Measurements from ENCODE around the gene EGFLAM.

Gene EGFLAM

DNA sequence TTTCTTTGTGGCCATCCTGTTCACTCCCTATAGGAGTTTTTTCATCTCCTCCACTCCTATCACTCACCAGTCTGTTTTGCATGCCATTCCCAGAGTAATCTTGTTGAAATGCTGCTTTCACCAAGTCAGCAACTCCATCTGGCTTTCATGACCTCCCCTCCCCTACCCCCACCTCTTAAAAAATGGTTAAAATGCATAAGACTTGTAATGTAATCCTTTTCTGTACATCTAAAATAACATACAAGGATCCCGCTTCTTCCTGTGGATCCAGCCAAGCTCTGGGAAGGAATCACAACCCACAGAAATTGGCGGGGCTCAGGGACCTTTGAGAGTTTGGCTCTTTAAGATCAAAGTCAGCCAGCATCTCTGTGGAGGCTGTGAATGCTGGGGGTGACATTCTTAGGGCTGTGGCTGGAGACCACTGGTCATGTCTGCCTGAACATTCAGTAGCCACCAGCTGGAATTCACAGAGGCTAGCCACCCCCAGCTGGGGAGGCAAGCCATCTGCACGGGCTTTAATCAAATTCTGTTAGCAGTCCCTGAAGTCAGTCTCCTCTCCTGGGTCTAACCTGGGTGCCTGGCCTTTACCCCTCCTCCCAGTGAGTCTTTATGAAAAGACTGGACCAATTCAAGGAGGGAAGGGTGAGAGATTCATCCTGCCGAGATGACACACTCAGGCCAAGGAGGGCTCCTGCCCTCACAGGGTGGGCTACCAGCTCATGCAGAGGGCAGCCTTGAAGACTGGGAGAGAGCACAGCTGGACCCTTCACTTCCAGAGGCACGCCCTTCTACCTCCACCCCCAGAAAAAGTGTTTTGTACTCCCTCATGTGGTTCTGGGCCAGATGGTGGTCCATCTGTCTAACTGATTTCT, 165.2 kb downstream of the EGFLAM start:
- no peak for DNase-seq

DNA sequence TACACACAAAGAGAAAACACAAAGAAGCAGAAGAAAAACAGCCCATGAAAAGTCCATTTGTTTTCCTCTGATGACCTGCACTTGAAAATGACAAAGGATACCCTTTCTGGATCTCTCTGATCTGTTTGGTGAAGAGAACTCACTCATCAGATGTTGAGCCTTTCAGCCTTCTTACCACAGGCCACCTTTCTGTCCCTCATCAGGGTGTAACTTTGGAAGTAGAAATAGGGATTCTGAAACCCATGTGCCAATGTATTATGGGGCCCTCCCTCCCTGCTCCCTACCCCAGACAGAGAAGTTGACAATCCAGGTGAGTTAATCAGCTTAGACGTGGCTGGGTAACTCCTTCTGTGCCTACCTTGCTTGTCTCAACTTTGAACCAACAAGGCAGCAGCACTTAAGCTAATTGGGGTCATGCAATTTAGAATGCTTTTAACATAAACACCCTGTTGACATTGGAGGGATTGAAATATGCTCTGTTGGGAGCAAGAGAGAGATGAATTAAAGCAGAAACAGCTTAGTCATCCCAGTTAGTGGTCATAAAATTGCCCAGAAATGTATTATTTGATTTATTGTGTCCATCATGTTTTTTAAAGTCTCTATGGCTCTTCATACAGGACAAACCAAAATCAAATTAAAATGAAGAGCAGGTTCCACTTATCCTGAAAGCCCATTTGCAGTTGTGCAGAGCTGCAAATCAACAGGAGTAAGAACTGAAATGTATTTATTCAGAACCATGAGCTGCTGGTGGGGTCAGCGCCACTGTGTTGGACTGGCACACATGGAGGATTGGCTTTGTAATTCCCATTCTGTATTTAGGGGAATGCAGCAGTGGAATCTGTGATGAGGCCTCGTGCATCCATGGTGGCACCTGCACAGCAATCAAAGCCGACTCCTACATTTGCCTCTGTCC, 166.0 kb downstream of the EGFLAM start:
- peak in 1 of 2 experiments; percentile 32 for DNase-seq

DNA sequence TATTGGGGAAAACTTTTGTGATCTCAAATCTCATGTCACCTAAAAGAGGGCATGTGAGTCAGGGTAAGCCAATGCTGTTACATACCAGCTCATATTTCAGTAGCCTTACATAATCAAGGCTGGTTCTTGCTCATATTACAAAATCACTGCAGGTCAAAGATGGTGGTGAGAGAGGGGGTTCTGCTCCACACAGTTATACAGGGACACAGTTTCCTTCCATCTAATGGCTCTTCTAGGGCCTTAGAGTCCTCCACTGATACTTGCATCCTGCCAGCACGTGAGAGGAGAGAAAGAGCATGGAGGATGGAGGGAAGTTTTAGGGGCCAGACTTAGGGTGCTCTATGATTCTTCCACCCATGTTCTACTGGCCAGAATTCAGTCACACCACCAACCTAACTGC, 168.1 kb downstream of the EGFLAM start:
- DNase-seq, result no peak

DNA sequence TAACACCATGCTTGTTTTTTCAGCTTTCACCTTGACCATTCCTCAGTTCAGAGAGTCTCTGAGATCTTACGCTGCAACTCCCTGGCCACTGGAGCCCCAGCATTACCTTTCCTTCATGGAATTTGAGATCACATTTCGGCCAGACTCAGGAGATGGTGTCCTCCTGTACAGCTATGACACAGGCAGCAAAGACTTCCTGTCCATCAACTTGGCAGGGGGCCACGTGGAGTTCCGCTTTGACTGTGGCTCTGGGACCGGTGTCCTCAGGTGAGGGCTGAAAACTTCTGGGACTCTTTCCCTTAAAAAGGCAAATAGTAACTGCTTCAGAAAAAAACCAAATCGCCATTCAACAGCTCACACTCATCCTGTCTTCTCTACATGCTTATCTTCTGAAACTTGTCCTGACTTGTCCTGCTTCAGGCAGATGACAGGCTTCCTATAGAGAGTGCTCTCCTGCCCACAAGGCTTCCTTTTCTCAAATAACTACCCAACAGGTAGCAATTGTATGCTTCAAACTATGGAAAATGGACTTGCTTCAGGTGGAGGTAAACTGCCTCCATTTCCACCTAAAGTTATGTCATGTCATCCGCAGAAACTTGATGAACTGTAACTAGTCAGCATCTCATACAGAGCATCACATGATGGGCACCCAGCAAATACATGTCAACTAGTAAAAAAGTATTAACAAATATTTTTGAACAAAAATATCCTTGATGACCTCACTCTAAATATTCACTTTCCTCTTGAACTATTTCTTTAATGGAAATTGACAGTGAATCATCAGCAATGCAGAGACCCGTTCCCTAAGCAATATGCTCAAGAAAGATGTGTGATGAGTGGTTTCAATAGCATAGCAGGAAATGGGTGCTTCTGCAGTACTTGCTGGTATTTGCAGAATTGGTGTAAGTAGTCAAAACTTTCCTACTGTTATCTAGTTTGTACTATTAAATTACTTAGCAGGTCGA, 168.9 kb downstream of the EGFLAM start:
- DNase-seq, result no peak

DNA sequence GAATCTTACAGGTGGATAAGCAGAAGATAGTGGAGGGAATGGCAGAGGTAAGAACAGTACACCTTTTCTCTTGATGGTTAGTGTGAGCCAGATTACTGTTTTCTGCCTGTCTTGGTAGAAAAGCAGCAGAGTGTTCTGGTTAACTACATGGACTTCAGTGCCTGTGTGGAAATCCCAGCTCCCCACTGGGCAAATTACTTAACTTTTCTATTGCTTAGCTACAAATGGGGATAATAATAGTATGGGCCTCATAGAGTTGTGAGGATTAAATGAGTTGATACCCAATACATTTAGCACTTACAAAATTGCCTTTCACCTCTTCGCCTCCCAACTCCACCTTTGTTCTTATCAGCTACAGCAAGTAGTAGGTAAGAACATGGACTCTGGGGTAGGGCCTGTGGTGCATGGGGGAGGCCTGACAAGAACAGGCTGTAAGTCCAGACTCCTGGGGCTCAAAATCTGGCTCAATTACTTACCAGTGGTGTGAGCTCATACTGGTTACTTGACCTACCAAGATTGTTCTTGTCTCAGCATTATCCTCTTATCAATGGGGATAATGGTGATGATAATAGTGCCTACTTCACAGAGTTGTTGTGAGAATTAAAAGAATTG, 173.0 kb downstream of the EGFLAM start:
- DNase-seq, result no peak

DNA sequence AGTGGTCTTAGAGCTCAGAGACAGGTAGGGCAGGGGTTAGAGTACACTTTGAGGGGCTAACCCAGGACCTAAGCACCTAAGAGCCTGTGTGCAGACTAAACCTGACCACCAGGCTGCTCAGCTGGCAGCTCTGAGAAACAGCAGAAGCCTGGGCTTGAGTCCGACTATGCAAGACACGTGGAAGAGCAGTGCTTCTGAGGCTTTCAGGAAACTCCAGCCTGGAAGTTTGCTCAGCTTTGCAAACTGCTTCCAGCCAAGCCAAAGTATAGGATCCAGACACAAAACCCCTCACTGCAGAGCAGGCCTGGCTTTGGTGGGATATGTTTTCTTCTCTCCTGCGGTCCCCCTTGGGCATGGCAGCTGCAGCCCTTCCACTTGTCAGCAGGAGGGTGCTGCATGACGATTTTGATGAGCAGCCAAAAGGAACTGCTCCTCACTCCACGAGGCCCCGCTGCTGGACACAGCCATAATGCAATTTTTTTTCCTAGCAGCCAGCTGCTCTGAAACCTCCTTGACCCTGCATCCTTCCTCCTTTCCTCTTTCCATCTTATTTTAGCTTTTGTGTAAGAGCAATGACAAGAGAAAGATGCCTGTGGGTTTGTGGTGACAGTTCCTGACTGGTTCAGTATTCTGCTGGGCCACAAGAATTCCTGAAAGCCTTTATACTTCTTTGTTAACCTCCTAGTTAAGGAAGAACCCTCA, 175.0 kb downstream of the EGFLAM start:
- no peak for DNase-seq

DNA sequence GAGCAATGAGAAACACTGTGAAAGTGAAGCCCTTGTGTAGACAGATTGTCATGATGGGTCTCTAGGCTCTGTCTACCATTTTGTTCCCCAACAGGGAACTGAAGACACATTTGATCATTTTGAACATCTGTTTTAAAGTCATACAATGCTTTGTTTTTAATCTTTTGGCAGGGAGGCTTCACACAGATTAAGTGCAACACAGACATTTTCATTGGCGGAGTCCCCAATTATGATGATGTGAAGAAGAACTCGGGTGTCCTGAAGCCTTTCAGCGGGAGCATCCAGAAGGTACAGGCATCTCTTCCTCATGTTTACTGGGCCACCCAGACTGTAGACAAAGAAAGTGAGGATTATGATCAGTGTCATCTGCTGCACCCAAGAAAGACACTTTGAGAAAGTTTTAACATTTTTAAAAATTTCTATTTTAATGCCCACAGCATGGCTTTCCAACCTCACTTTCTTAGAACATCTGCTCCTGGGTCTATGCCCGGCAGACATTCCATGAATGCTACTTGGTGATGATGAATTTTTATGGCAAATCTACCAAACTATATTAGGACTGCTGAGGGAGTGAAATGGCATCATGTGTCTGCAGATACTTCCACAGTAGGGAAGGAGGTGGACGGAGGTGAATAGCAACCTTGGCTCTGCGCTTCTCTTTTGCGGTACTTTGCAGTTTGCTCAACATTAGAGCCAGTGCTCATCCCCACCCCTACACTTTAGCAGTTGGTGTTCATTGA, 176.8 kb downstream of the EGFLAM start:
- no peak for DNase-seq

DNA sequence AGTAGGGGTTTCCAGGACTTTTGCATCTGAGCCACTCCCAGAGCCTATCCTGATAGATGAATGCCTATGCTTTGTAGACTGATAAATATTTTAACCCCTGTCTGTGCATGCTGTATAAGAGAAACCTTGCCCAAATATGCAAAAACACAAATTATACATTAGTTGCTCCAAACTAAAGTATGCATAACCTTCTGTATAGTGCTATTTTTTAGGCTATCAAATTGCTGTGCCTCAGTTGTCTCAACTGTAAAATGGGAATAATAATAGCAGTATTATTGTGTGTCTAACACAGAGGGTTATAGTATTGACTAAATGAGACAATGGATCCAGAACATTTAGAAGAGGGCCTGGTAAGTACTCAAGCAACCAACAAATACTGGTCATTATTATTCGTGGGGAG, 180.4 kb downstream of the EGFLAM start:
- DNase-seq, result no peak

DNA sequence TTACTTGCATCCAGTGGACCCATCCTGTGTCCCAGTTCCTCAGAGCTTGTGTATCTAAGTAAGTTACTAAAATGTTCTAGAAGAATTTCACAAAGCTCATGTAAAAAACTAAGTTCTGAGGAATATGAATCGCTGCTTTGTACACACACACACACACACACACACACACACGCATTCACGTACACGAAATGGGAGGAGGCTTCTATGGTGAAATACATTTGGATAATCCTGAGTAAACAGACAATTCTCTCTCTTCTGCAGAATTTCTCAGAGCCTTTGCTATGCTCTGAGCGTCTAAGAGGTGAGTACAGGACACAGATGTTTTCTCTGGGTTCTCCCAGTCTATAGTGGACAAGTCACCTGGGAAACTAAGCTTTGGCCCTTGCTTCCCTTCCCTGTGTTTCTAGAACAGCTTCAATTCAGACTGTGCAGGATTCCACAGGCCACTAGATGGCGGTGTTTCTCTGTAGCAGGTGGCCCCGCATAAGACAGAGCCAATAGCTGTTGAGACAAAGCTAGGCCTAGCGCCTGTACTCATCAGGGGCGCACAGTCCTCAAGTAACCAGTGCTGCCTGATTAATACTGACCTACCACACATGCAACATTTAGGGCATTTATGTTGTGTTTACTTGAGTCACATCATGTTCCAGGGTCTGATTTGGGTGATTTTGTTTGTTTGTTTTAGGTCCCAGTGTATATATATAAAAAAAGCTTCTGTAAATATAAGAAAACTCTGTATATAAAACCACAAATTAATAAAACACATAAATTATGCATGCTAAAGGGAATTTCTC, 183.3 kb downstream of the EGFLAM start:
- peak; percentile 96 to 97 for DNase-seq

DNA sequence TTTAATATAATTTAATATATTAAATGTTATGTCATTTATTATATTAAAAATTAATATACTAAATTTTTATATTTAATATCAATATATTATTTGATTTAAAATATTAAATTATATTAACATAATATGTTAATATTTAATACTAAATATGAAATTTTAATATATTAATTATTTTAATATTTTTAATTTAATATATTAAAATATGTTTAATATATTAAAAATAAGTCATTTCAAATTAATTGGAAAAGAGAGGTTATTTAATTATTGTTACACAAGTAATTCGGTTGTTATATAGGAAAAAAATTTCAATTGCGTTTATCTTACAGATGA, 183.9 kb downstream of the EGFLAM start:
- DNase-seq, result no peak

DNA sequence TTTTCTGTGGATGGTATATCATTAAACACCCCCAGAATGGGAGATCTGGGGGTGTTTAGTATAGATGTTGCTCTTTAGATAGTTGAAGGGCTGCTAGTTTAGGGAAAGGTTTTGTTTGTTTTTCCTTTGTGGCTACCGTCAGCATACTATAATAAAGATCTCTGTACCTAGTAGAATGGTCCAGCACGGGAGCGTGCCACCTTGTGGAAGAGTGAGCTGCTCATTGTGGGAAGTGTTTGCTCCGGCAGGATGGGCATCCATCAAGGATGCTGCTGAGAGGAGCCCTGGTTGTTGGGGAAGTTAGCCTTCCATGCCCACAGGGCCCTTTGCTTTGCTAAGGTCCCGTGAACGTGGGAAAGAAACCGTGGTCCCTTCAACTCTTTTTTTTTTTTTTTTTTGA, 185.0 kb downstream of the EGFLAM start:
- DNase-seq, result no peak

DNA sequence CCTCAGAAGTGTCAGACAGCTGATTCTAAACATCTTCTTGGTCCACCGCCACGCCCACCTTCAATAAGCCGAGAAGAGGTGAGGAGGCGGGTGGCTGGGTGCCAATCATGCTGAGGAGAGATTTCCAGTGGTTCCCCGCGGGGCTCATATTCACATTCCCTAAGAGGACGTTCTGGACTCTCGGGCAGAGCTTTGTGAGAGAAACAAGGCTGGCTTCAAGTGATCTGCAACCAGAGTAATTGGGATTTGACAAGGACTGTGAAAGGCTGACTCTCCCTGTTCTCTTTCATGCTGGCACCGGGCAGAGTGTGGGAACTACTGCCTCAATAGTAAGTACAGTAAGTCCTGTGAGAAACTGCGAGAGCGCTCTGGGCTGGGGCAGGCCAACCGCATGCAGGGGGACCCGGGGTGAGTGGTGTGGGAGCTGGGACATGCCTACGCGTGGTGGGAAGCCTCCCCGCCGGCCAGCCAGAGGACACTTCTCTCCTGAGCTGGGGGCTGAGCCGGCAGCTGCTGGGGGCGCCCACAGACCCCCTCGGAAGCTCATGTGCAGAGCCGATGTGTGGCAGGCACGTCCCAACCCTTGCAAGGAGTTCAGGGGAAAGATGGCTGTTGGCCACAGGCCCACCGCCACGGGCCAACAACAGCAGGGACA, 187.1 kb downstream of the EGFLAM start:
- no peak for DNase-seq

DNA sequence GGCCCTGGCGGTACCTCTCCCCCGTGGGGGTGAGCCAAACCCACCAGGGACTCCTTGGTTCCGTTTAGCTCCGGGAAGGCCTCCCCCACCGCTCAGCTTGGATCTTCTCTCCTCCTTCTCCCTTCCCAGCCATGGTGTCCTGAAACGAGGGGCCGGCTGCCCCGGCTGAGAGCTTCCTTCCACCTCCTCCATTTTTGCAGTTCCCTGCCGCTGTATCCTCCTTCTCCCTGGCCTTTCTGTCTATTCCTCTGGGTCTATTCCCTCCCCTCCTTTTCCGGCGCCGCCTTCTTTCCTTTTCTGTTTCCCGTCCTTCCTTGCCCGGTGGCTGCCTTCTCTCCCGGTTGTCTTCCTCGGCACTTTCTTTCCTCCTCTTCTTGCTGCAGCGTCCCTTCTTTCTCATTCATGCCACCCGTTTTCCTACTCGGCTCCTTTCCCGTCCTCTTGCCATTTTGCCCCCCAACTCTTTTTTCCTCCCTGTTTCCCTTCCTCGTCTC, 187.7 kb downstream of the EGFLAM start:
- DNase-seq, result no peak

DNA sequence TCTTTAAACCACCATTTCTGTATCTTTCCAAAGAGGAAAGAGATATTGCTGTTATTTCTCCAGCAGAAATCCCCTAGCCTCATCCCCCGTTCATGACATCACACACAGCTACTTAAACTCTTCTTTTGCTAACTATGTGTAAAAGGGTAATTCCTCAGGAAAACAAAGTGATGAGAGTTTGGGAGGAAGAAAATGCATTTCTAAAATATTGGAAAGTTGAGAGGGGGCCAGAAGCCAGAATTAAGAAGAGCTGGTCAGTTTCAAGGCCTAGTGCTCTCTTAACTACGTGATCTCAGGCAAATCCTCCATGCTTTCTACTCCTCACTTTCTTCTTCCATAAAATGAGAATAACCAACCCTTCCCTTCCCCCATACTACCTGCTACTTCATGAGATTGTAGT, 188.7 kb downstream of the EGFLAM start:
- no peak for DNase-seq

DNA sequence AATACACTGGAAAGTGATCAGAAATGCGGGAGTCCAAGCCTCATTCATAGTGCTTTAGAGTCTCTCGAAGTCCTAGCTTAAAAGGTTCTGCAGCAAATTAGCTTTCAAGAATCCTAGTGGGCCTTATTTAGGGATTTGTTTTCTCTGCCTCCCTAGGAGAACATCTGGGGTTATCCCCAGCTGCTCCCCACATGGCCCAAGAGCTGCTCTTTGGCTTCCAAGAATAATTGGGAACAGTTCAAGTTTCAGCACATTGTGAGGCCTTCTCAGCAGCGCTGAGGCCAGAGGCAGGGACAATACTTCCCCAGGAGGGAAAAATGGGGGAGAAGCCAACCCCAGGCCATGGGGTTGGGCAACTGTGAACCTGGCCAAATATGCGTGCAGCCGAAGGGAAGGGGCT, 189.4 kb downstream of the EGFLAM start:
- no peak for DNase-seq

DNA sequence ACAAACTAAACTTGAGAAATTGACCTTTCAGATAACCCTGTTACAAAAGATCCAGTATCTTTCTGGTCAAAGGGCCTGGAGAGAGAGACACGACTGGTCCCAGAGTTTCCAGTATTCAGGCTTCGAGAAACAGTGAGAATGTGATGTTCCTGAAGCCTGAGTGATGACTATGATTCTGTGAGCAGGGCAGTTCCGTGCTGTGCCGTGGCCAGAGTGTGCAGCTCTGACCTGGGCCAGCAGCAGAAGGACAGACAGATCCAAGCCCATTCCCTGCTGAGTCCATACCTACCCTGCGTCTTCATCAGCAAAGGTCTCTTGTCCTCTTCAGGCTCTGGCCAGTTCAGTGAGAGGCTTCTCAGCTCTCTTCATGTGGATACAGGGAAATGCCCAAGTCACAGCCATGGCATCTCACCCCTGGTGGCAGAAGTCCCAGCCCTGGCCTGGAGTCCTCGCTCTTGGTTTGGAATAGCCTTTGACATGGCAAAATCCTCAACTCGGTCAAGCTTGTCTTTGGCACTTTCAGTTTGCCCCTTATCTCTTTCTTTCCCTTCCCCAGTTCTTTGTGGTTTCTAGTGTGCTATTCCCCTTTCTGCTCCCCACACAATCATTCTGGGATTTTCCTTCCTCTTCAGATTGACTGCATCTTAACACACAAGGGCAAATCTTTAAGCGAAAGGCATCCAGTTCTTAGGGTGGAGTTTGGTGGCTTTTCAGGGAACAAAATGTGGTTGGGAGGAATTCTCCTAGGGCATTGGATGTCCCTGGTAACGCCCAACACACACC, 190.4 kb downstream of the EGFLAM start:
- no peak for DNase-seq

DNA sequence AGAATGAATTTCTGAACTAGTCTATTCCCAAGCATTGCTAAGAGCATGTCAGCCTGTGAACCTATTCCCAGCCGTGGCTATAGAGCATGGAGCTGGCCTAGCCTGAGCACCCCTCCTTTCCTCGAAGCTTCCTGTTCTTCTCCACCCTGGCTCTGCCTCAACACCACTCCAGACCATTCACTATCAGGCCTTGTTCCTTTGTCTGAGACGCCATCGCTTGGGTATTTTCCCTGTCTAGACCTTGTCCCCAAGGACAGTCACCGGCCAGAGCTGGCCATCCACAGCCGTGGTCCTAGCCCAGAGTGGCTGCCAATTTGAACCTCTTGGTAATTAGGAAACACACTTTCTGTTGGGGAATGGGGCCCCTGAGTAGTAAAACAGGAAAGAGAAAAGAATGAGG, 192.3 kb downstream of the EGFLAM start:
- no peak for DNase-seq

DNA sequence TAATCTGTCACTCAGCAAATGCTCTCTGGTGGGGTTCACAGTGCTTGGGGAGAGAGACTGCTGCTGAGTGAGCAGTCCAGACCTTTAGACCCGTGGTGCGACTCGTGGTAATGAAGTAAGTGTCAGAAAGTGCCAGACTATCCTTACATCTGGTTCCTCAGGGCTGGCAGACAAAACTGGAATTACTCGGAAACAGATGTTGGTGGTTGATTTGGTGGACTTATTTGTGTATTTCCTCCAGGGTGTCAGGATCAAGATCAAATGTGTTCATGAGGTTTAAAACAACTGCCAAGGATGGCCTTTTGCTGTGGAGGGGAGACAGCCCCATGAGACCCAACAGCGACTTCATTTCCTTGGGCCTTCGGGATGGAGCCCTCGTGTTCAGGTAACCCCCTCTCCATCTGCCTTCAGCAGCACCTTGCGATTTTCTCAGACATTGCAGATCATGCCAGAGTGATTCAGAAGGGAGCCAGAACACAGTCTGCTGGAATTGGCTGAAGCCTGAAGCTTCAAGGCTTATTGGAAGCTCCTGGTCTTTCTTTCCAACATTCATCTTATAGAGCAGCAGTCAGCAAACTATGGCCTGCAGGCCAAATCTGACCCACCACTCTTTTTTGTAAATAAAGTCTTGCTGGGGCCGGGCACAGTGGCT, 192.8 kb downstream of the EGFLAM start:
- no peak for DNase-seq
